Stimulated activated CD4-positive, alpha-beta T cell treated with anti-CD3 and anti-CD28 coated beads, Interleukin-1b, Interleukin-23, amount 100 ng/mL, for 1 hour (primary cell): ENCODE measurements around the gene CRHR1.

ENCODE experiments used
- DNase-seq, 2 donors: peaks; one replicate each; pipeline ENCODE4 v3.0.0-alpha.2; 2020; ENCODE audit warnings: low read depth in 2 of 2

The CRHR1 gene

GRCh38 chr17:45823598-45823997, 39.5 kb downstream of the CRHR1 start:
- DNase-seq, result no peak

- DNase-seq, result no peak
Observed at GRCh38 chr17:45824475-45824874, 40.4 kb downstream of the CRHR1 start.

GRCh38 chr17:45824901-45825492, 40.9 kb downstream of the CRHR1 start:
- DNase-seq, result no peak

- no peak for DNase-seq
Observed at GRCh38 chr17:45825792-45826191, 41.7 kb downstream of the CRHR1 start.

GRCh38 chr17:45826919-45827588, 42.9 kb downstream of the CRHR1 start:
- no peak for DNase-seq

- no peak for DNase-seq
Observed at GRCh38 chr17:45828171-45828570, 44.1 kb downstream of the CRHR1 start.

GRCh38 chr17:45828582-45829133, 44.5 kb downstream of the CRHR1 start:
- no peak for DNase-seq

- DNase-seq, result no peak
Observed at GRCh38 chr17:45833920-45834319, 49.8 kb downstream of the CRHR1 start.

- no peak for DNase-seq
Observed at GRCh38 chr17:45834471-45835396, 50.6 kb downstream of the CRHR1 start.

GRCh38 chr17:45835481-45835880, 51.4 kb downstream of the CRHR1 start:
- DNase-seq, result no peak

- no peak for DNase-seq
Observed at GRCh38 chr17:45836047-45837044, 52.2 kb downstream of the CRHR1 start.

GRCh38 chr17:45837187-45837586, 53.1 kb downstream of the CRHR1 start:
- no peak for DNase-seq

- no peak for DNase-seq
Observed at GRCh38 chr17:45837603-45838002, 53.5 kb downstream of the CRHR1 start.

- DNase-seq, result no peak
Observed at GRCh38 chr17:45838751-45839295, 54.7 kb downstream of the CRHR1 start.

GRCh38 chr17:45839442-45839841, 55.3 kb downstream of the CRHR1 start:
- DNase-seq, result no peak

GRCh38 chr17:45841186-45841585, 57.1 kb downstream of the CRHR1 start:
- DNase-seq, result no peak

GRCh38 chr17:45841883-45842525, 57.9 kb downstream of the CRHR1 start:
- DNase-seq, result no peak

- DNase-seq, result no peak
Observed at GRCh38 chr17:45843722-45844121, 59.6 kb downstream of the CRHR1 start.

- DNase-seq, result no peak
Observed at GRCh38 chr17:45844695-45845375, 60.7 kb downstream of the CRHR1 start, which contains the start of gene SPPL2C. SPPL2C (plus strand) TSS chr17:45844881; CDS start chr17:45844907, 26 bp downstream.
